ENCODE measurements around the gene FCHO1.
"Not testable (repeated sequence)": the region's sequence is repeated elsewhere in the genome, so short reads cannot be mapped to it uniquely, and the experiment has no call there.

The FCHO1 gene

DNA sequence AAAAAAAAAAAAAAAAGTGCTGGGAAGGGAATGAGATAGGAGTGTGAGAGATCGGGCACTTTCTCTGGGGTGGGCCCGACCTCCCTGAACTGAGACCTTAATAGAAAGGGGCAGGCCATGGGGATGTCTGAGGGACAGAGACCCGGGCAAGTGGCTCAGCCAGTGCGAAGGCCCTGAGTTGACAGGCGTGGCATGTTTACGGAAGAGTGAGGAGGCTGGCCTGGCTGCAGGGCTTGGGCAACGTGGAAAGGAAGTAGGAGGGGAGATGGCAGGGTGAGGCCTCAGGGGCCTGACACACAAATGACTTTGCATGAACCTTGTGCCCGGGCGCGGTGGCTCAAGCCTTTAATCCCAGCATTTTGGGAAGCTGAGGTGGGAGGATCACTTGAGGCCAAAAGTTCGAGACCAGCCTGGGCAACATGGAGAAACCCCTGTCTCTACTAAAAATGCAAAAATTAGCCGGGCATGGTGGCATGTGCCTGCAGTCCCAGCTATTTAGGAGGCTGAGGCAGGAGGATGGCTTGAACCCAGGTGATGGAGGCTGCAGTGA, 13.9 kb downstream of the FCHO1 start:
- no peak for DNase-seq

DNA sequence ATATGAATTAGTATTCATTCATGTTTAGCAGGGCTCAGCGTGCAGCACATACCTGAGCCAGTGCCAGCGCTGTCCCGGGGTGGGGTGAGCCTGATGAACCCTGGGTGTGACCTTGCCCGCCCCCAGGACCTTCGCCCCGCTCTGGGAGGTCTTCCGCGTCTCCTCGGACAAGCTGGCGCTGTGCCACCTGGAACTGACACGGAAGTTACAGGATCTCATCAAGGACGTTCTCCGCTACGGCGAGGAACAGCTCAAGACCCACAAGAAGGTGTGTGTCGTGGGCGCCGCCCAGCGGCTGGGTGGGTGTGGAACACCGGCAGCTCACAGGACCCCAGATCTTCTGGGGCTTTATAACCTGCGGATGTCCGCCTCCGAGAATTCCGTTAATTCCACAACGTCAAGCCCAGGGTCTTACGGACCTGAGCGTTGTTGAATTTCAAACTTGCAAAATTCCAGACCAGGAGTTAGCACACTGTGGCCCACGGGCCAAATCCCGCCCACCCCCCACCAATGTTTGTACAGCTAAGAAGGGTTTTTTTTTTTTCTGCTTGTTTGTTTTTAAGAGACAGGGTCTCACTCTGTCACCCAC, 15.4 kb downstream of the FCHO1 start:
- DNase-seq, result peak; percentile 71 to 85

- no peak for DNase-seq
These were observed 16.3 kb downstream of the FCHO1 start for GRCh38 chr19:17767559-17767958.

GRCh38 chr19:17770613-17771012, 19.3 kb downstream of the FCHO1 start:
- no peak for DNase-seq

GRCh38 chr19:17772172-17772571, 20.9 kb downstream of the FCHO1 start:
- DNase-seq, result no peak

- peak in 1 of 2 experiments; percentile 39 for DNase-seq
These were observed 24.1 kb downstream of the FCHO1 start for GRCh38 chr19:17775245-17775927.

DNA sequence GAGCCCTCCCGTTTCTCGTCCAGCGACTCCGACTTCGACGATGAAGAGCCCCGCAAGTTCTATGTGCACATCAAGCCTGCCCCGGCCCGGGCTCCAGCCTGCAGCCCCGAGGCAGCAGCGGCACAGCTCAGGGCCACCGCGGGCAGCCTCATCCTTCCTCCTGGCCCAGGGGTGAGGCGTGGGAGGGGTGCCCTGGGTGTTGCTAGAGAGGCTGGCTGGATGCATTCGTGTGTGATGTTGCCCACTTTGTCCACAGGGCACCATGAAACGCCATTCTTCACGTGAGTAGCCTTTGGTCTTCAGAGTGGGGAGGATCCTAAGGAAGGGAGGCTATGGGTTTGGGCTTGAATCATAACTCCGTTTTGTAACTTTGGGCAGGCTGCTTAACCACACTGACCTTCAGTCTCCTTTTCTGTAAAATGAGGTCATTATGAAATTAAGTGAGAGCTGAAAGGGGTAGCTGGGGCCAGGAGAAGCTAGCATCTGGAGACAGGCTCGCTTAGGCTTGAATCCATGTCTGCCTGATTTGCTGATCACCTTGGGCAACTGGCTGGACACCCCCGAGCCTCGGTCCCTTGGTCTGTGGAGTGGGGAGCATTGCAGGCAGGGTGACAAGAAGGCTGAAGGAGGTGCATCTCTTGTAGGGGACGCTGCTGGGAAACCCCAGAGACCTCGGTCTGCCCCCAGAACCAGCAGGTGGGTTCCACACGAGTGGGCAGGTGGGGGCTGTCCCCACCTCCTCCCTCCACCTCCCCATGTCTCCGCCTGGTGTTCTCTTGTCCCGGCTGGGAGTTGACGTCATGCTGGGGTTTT, 24.9 kb downstream of the FCHO1 start:
- no peak for DNase-seq

DNA sequence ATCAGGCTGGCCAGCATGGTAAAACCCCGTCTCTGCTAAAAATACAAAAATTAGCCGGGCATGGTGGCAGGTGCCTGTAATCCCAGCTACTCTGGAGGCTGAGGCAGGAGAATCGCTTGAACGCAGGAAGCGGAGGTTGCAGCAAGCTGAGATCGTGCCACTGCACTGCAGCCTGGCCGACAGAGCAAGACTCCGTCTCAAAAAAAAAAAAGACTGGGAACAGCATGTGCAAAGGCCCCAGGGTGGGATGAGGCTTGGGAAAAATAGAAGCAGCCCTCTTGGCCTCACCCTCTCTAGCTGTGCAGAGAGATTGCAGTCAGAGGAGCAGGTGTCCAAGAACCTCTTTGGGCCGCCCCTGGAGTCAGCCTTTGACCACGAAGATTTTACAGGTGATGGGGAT, 26.6 kb downstream of the FCHO1 start:
- not testable (repeated sequence) for DNase-seq

- DNase-seq, result peak; percentile 9 to 27
These were observed 27.1 kb downstream of the FCHO1 start for GRCh38 chr19:17778251-17778967.

DNA sequence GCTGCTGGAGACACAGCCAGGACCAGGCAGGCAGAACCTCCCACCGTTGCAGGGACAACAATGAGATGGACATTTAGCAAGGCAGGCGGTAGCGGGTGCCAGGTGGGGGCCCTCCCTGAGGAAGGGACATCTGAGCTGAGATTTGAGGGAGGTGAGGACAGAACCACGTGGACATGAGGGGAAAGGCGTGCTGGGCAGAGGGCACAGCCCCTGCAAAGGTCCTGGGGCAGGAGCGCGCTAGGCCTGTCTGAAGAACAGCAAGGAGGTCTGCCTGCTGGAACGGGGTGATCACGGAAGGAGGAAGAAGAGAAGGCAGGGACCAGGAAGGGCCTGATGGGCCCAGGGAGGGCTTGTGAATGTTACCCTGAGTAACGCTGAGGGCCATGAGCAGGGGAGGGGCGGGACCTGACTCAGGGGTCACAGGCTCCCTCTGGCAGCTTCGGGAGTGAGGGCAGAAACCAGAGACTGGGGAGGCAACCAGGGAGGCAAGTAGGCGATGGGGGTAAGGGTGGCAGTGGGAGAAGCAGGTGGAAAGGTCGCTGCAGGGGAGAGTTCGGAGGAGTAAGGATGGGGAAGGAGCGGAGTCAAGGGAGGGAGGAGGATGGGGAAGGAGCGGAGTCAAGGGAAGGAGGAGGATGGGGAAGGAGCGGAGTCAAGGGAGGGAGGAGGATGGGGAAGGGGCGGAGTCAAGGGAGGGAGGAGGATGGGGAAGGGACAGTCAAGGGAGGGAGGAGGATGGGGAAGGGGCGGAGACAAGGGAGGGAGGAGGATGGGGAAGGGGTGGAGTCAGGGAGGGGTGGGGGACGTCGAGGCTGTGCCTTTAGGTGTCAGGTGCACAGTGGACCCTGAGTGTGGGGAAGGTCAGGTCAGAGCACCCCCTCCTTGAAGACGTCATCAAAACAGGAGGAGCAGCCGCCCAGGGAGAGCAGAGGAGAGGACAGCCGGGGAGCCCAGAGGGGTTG, 28.0 kb downstream of the FCHO1 start:
- DNase-seq, result no peak

DNA sequence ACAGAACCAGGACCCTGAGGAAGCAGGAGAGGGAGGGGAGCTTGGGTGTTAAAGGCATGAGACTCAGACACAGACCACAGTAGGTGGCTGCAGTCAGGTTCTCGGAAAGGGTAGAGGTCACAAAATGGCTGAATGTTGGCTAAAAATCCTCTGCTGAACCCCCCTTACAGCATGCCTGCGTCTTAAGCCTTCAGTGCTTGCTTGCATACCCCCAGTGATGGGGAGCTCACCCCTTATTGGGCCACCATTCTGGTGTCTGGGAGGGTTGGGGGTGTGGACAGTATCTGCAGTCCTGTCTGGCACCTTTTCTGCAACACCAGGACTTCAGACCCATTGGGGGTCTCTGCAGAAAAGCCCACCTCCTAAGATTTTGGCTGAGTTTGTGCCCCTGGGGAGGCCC, 29.5 kb downstream of the FCHO1 start:
- DNase-seq, result no peak

GRCh38 chr19:17783721-17784120, 32.4 kb downstream of the FCHO1 start:
- not testable (repeated sequence) for DNase-seq

GRCh38 chr19:17784201-17785008, 33.1 kb downstream of the FCHO1 start:
- peak; percentile 49 to 52 for DNase-seq

GRCh38 chr19:17787274-17787913, 36.1 kb downstream of the FCHO1 start:
- DNase-seq, result no peak

GRCh38 chr19:17788632-17789031, 37.4 kb downstream of the FCHO1 start:
- DNase-seq, result no peak

DNA sequence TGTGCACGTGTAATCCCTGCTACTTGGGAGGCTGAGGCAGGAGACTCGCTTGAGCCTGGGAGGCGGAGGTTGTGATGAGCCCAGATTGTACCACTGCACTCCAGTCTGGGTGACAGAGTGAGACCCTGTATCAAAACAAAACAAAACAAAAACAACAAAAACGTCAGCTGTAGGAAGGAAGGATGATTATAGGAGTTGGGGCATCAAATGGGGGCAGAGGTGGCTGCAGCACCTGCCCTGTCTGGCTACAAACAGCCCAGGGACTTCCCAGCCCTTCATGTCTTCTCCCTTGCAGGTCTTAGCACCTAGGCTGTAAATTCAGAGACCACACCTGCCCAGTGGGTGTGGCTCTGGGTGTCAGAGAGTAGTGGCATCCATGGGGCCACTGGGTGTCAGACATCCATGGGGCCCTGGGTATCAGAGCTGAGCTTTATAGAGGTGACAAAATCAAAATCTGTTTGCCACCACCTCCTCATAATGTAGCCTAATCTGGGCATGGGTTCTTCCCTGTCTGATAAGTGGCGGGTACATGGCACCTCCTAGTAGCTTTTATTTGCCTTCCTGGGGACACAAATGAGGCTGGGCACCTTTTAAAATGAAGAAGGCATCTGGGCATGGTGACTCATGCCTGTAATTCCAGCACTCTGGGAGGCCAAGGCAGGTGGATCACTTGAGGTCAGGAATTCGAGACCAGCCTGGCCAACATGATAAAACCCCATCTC, 38.9 kb downstream of the FCHO1 start:
- no peak for DNase-seq

GRCh38 chr19:17794412-17794730, 43.1 kb downstream of the FCHO1 start:
- DNase-seq, result no peak

DNA sequence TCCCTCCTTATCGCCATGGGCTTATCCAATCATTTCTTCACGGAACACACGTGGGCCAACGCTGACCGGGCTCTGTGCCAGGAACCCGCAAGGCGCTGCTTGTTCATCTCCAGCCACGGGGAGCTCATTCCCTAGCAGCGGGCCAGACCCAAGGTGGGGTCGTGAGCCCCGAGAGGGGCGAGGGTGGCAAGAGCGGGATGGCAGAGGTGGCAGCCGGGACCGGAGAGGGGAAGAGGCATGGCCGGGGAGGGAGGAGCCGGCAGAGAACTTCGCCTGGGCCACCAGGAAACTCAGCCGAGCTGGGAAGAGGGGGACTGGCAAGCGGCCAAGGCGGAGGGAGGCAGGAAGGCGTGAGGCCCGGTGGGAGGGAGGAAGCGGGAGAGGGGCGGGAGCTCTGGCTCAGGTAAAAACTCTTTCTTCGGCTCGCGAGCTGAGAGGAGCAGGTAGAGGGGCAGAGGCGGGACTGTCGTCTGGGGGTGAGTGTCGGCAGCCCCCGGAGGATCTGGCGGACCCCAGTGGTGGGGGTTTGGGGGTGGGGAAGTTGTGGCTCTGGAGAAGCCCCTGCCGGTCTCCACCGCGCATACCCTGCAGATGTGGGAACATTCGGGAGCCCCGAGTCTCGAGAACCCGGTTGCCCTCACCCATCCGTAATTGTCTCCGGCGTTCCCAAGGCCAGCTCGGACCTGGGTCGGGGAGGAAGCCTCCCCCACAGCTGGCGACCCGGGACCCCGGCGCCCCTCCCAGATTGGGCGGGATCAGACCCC, 43.6 kb downstream of the FCHO1 start, which contains the start of gene B3GNT3:
Gene B3GNT3, plus strand, starts transcription at position 408 of the 764 bp plus-strand sequence. CDS start 12,670 bp downstream, outside the sequence.
- peak; percentile 13 to 50 for DNase-seq

GRCh38 chr19:17795495-17795856, 44.2 kb downstream of the FCHO1 start:
- no peak for DNase-seq

All from SHP77 (cell line).